Ishikawa (cell line): ENCODE data around the gene GPR55.
A peak's percentile ranks its signal among the peaks of the same experiment; 100 is the strongest.

Experiments used
- CEBPB ChIP-seq: IDR thresholded peaks from 2 replicates; pipeline ENCODE4 v1.6.1; 2012
- CREB1 ChIP-seq: IDR thresholded peaks from 2 replicates; pipeline ENCODE4 v1.6.1; 2012; ENCODE audit warnings: low read depth
- EGR1 ChIP-seq: IDR thresholded peaks from 2 replicates; pipeline ENCODE4 v1.6.1; 2012
- EP300 ChIP-seq: IDR thresholded peaks from 2 replicates; pipeline ENCODE4 v1.6.1; 2012; ENCODE audit warnings: borderline replicate concordance
- FOXM1 ChIP-seq: IDR thresholded peaks from 2 replicates; pipeline ENCODE4 v1.6.1; 2012; ENCODE audit warnings: low read depth, borderline replicate concordance
- MAX ChIP-seq: IDR thresholded peaks from 2 replicates; pipeline ENCODE4 v1.6.1; 2012
- NFIC ChIP-seq: IDR thresholded peaks from 2 replicates; pipeline ENCODE4 v1.6.1; 2012
- RAD21 ChIP-seq: IDR thresholded peaks from 2 replicates; pipeline ENCODE4 v1.6.1; 2012; ENCODE audit warnings: low read depth
- REST ChIP-seq: IDR thresholded peaks from 2 replicates; pipeline ENCODE4 v1.6.1; 2012; ENCODE audit warnings: low read depth, mild to moderate bottlenecking
- TAF1 ChIP-seq: IDR thresholded peaks from 2 replicates; pipeline ENCODE4 v1.6.1; 2012; ENCODE audit warnings: low read depth, mild to moderate bottlenecking
- TCF12 ChIP-seq: IDR thresholded peaks from 2 replicates; pipeline ENCODE4 v1.6.1; 2012; ENCODE audit warnings: low read depth
- TEAD4 ChIP-seq: IDR thresholded peaks from 2 replicates; pipeline ENCODE4 v1.6.1; 2012
- USF1 ChIP-seq: IDR thresholded peaks from 2 replicates; pipeline ENCODE4 v1.6.1; 2012
- YY1 ChIP-seq: IDR thresholded peaks from 2 replicates; pipeline ENCODE4 v1.6.1; 2012; ENCODE audit warnings: low read depth
- ZBTB7A ChIP-seq: IDR thresholded peaks from 2 replicates; pipeline ENCODE4 v1.6.1; 2012; ENCODE audit warnings: low read depth

GPR55 gene

GRCh38 chr2:230916218-230916617, 8.8 kb downstream of the GPR55 start:
- TF ChIP-seq TAF1 = no peak
- no peak for TF ChIP-seq EGR1
- no peak for TF ChIP-seq REST
- no peak for TF ChIP-seq MAX
- TF ChIP-seq YY1 = no peak
- TF ChIP-seq EP300 = no peak
- TF ChIP-seq CREB1 = no peak
- TF ChIP-seq RAD21 = no peak
- no peak for TF ChIP-seq NFIC
- no peak for TF ChIP-seq USF1
- no peak for TF ChIP-seq CEBPB
- TF ChIP-seq FOXM1 = no peak
- no peak for TF ChIP-seq TCF12
- no peak for TF ChIP-seq ZBTB7A
- no peak for TF ChIP-seq TEAD4

GRCh38 chr2:230915319-230915718, 9.7 kb downstream of the GPR55 start:
- no peak for TF ChIP-seq YY1
- no peak for TF ChIP-seq CEBPB
- no peak for TF ChIP-seq MAX
- no peak for TF ChIP-seq NFIC
- TF ChIP-seq ZBTB7A = no peak
- no peak for TF ChIP-seq CREB1
- no peak for TF ChIP-seq EP300
- TF ChIP-seq RAD21 = no peak
- no peak for TF ChIP-seq TEAD4
- no peak for TF ChIP-seq REST
- TF ChIP-seq USF1 = no peak
- no peak for TF ChIP-seq FOXM1

GRCh38 chr2:230914886-230915285, 10.2 kb downstream of the GPR55 start:
- TF ChIP-seq YY1 (no peak), EGR1 (no peak), TAF1 (no peak), NFIC (no peak), CREB1 (no peak), TEAD4 (no peak), RAD21 (no peak), USF1 (no peak), MAX (no peak)

- TF ChIP-seq EP300 (no peak), RAD21 (peak; percentile 79), YY1 (no peak), ZBTB7A (no peak)
Observed at GRCh38 chr2:230913406-230914143, 11.5 kb downstream of the GPR55 start.

GRCh38 chr2:230912724-230913123, 12.3 kb downstream of the GPR55 start:
- TF ChIP-seq TEAD4 (no peak), NFIC (no peak), CREB1 (no peak), EGR1 (no peak), RAD21 (no peak), REST (no peak), FOXM1 (no peak), MAX (no peak), ZBTB7A (no peak), EP300 (no peak)
